Astrocyte (in vitro differentiated cells and primary cell): ENCODE results near the gene M6PR. TPM values are rescaled to one million over a fixed set of nuclear protein-coding genes. Genes with fewer than 3 reads are reported as not detected.

Experiments used
- DNase-seq: peaks from one replicate; pipeline ENCODE4 v3.0.0-alpha.2; 2010; ENCODE audit warnings: low read depth
- FAIRE-seq: peaks from 2 replicates; lab custom pipeline; 2011; peaks lifted over from hg19 to GRCh38; lab: Jason Lieb, UNC
- H2AFZ ChIP-seq: 2 replicates; pipeline ENCODE4 v1.6.0; 2012; ENCODE audit warnings: low read depth, low read length, inconsistent platforms
- H3K27ac ChIP-seq: 2 replicates; pipeline ENCODE4 v1.5.1; 2011; ENCODE audit warnings: low read depth, low read length, inconsistent platforms
- H3K27me3 ChIP-seq: 2 replicates; pipeline ENCODE4 v1.6.0; 2011; ENCODE audit warnings: low read length, inconsistent platforms; ENCODE audit not compliant: insufficient read depth
- H3K36me3 ChIP-seq: 2 replicates; pipeline ENCODE4 v1.5.1; 2011; ENCODE audit warnings: low read length, inconsistent platforms; ENCODE audit not compliant: insufficient read depth
- H3K4me1 ChIP-seq: 2 replicates; pipeline ENCODE4 v1.5.1; 2011; ENCODE audit warnings: low read length, inconsistent platforms; ENCODE audit not compliant: insufficient read depth
- H3K4me2 ChIP-seq: 2 replicates; pipeline ENCODE4 v1.6.0; 2012; ENCODE audit warnings: low read length, inconsistent platforms
- H3K4me3 ChIP-seq: 2 replicates; pipeline ENCODE4 v1.5.1; 2011; ENCODE audit warnings: low read depth, mild to moderate bottlenecking, low read length, inconsistent platforms; ENCODE audit not compliant: insufficient read depth
- H3K79me2 ChIP-seq: 2 replicates; pipeline ENCODE4 v1.6.0; 2012; ENCODE audit warnings: mild to moderate bottlenecking, low read length, inconsistent platforms; ENCODE audit not compliant: insufficient read depth
- H3K9ac ChIP-seq: 2 replicates; pipeline ENCODE4 v1.6.0; 2012; ENCODE audit warnings: mild to moderate bottlenecking, low read length, inconsistent platforms
- H3K9me3 ChIP-seq: 2 replicates; pipeline ENCODE4 v1.5.1; 2012; ENCODE audit warnings: low read depth, mild to moderate bottlenecking, low read length, inconsistent platforms; ENCODE audit not compliant: insufficient read depth
- H4K20me1 ChIP-seq: 2 replicates; pipeline ENCODE4 v1.6.0; 2012; ENCODE audit warnings: low read length, inconsistent platforms; ENCODE audit not compliant: insufficient read depth
- H3K27ac Mint-ChIP-seq: one replicate; pipeline ENCODE4 v1.8.0; 2021; ENCODE audit warnings: mild to moderate bottlenecking, mixed read lengths; ENCODE audit not compliant: unreplicated experiment
- H3K27me3 Mint-ChIP-seq: one replicate; pipeline ENCODE4 v1.8.0; 2021; ENCODE audit warnings: low read depth, mixed read lengths; ENCODE audit not compliant: unreplicated experiment
- H3K36me3 Mint-ChIP-seq: one replicate; pipeline ENCODE4 v1.8.0; 2021; ENCODE audit warnings: low read depth, mixed read lengths; ENCODE audit not compliant: unreplicated experiment
- H3K4me1 Mint-ChIP-seq: one replicate; pipeline ENCODE4 v1.8.0; 2021; ENCODE audit warnings: low read depth, mixed read lengths; ENCODE audit not compliant: unreplicated experiment
- H3K4me3 Mint-ChIP-seq: one replicate; pipeline ENCODE4 v1.8.0; 2021; ENCODE audit warnings: mild to moderate bottlenecking, moderate library complexity, mixed read lengths; ENCODE audit not compliant: unreplicated experiment
- H3K9me3 Mint-ChIP-seq: one replicate; pipeline ENCODE4 v1.8.0; 2021; ENCODE audit warnings: mild to moderate bottlenecking, mixed read lengths; ENCODE audit not compliant: unreplicated experiment
- CTCF ChIP-seq: IDR thresholded peaks from 2 replicates; pipeline ENCODE4 v1.5.1; 2011; ENCODE audit warnings: low read depth, mild to moderate bottlenecking, inconsistent platforms, low read length, moderate library complexity; ENCODE audit not compliant: insufficient read depth
- EZH2 ChIP-seq: IDR thresholded peaks from 2 replicates; pipeline ENCODE4 v1.6.1; 2012; ENCODE audit warnings: mild to moderate bottlenecking, low read length, inconsistent platforms; ENCODE audit not compliant: insufficient read depth
- total RNA-seq: library from RNA; stranded (reverse); gene quantifications from 2 replicates; pipeline ENCODE4 v1.2.1, GENCODE V29; 2021

Gene M6PR
- total RNA-seq, 1 donor from 2014 or later, result 159 TPM

DNA sequence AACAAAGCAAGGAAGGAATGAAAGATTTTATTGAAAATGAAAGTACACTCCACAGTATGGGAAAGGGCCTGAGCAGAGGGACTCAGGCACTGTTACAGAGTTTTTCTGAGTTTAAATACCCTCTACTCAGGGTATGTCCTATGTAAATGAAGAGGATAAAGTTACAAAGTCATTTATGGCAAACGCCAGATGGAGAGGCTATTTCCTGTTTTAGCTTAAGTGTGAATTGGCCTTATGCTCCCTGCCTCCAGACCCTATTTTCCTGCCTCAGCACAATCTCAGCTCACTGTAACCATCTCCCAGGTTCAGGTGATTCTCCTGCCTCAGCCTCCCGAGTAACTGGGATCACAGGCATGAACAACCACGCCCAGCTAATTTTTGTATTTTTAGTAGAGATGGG, 41.9 kb downstream of the M6PR start:
- FAIRE-seq, result no peak
- Mint-ChIP-seq H3K27me3 (no peaks in the 10 kb centered on the region), H3K9me3 (no peaks in the 10 kb centered on the region)

GRCh38 chr12:8906266-8907180, 42.9 kb downstream of the M6PR start:
- no peak overlapping the region for H2AFZ ChIP-seq
- no peak overlapping the region for H3K27ac ChIP-seq
- FAIRE-seq (no peak), DNase-seq (no peak)
- Mint-ChIP-seq H3K27me3 (no peaks in the 10 kb centered on the region), H3K27ac (peak overlapping the region; percentile 35), H3K9me3 (no peaks in the 10 kb centered on the region), H3K4me1 (peaks cover 11% of the 10 kb centered on the region), H3K4me3 (no peak overlapping the region), H3K36me3 (no peaks in the 10 kb centered on the region)
- H3K4me2 ChIP-seq, result no peak overlapping the region
- no peaks in the 10 kb centered on the region for H3K4me1 ChIP-seq
- TF ChIP-seq EZH2 (no peak), CTCF (no peak)
- H3K9ac ChIP-seq, result no peak overlapping the region
- H3K4me3 ChIP-seq, result no peak overlapping the region
- H3K79me2 ChIP-seq, result no peaks in the 10 kb centered on the region
- H3K9me3 ChIP-seq, result no peaks in the 10 kb centered on the region
- no peaks in the 10 kb centered on the region for H4K20me1 ChIP-seq
- no peaks in the 10 kb centered on the region for H3K27me3 ChIP-seq
- no peaks in the 10 kb centered on the region for H3K36me3 ChIP-seq

More for the DNA sequence above, 41.9 kb downstream of the M6PR start:
- Histone ChIP-seq H3K4me2 (no peak overlapping the region), H3K4me1 (no peaks in the 10 kb centered on the region), H3K9me3 (no peaks in the 10 kb centered on the region), H3K36me3 (no peaks in the 10 kb centered on the region), H3K79me2 (no peaks in the 10 kb centered on the region), H2AFZ (no peak overlapping the region), H3K4me3 (no peak overlapping the region), H3K27me3 (no peaks in the 10 kb centered on the region), H3K9ac (no peak overlapping the region), H4K20me1 (no peaks in the 10 kb centered on the region), H3K27ac (no peak overlapping the region)
- DNase-seq, result no peak
- Mint-ChIP-seq H3K27ac (no peak overlapping the region), H3K4me1 (peaks cover 17% of the 10 kb centered on the region), H3K36me3 (no peaks in the 10 kb centered on the region), H3K4me3 (no peak overlapping the region)
- TF ChIP-seq EZH2 (no peak), CTCF (no peak)

GRCh38 chr12:8905546-8905945, 43.9 kb downstream of the M6PR start:
- no peak for FAIRE-seq
- H3K9me3 Mint-ChIP-seq, result no peaks in the 10 kb centered on the region
- Histone ChIP-seq H2AFZ (no peak overlapping the region), H3K4me3 (no peak overlapping the region), H4K20me1 (no peaks in the 10 kb centered on the region), H3K27ac (no peak overlapping the region), H3K79me2 (no peaks in the 10 kb centered on the region), H3K9me3 (no peaks in the 10 kb centered on the region), H3K27me3 (no peaks in the 10 kb centered on the region), H3K4me1 (no peaks in the 10 kb centered on the region), H3K9ac (no peak overlapping the region), H3K4me2 (no peak overlapping the region), H3K36me3 (no peaks in the 10 kb centered on the region)
- no peak overlapping the region for H3K4me3 Mint-ChIP-seq
- TF ChIP-seq EZH2 (no peak), CTCF (no peak)
- H3K27ac Mint-ChIP-seq, result peak overlapping the region; percentile 84
- peaks cover 7% of the 10 kb centered on the region for H3K4me1 Mint-ChIP-seq
- no peak for DNase-seq
- no peaks in the 10 kb centered on the region for H3K27me3 Mint-ChIP-seq
- no peaks in the 10 kb centered on the region for H3K36me3 Mint-ChIP-seq
